Right ventricle myocardium inferior (tissue), 1 donor: ENCODE data around the gene CEMIP. TPM values are rescaled to one million over a fixed set of nuclear protein-coding genes. Genes with fewer than 3 reads are reported as not detected.
"Not testable (repeated sequence)": the region's sequence is repeated elsewhere in the genome, so short reads cannot be mapped to it uniquely, and the experiment has no call there.

Source experiments
- ATAC-seq: fragments of 200-7000 bp; cut with Tn5 transposase; one replicate; pipeline ENCODE4 v1.9.1; 2020; ENCODE audit warnings: mild to moderate bottlenecking, moderate library complexity
- DNase-seq: peaks from one replicate; pipeline ENCODE4 v3.0.0; 2021; ENCODE audit errors: missing footprints
- intact Hi-C: fragments of 100-400 bp; cut with DNase I; formaldehyde crosslinking; loops from one replicate; pipeline ENCODE4 v1.11.0; 2022
- total RNA-seq: library from RNA; stranded (reverse); fragmentation: NEBNext Ultra II Directional; extraction: Animal tissue kit (Norgen Biotek cat#: 25700); gene quantifications from one replicate; pipeline ENCODE4 v1.2.1, GENCODE V29; 2021
- donor health status: DM: no; HTN: yes; CAD: no; lungs with severe emphysema.

Gene CEMIP
- total RNA-seq, 1 donor from 2014 or later: 0.14 TPM

- DNase-seq (no peak), ATAC-seq (no peak)
- intact Hi-C loops: no loop called here
Measured at GRCh38 chr15:80951941-80952340, 172.8 kb downstream of the CEMIP start.

GRCh38 chr15:80953001-80953952 is 174.1 kb downstream of the CEMIP start:
- ATAC-seq (no peak), DNase-seq (no peak)
- intact Hi-C loops: no loop called here

- ATAC-seq (no peak), DNase-seq (no peak)
- intact Hi-C loops: no loop called here
Measured at GRCh38 chr15:80953953-80954778, 175.0 kb downstream of the CEMIP start.

GRCh38 chr15:80955571-80956452 is 176.6 kb downstream of the CEMIP start:
- ATAC-seq, intact Hi-C loops, DNase-seq: not testable (repeated sequence)

- DNase-seq: no peak
- intact Hi-C loops: no loop called here
- ATAC-seq: no peak
Measured at GRCh38 chr15:80957556-80957955, 178.4 kb downstream of the CEMIP start.

GRCh38 chr15:80957976-80958375 is 178.8 kb downstream of the CEMIP start:
- ATAC-seq (no peak), DNase-seq (no peak)
- intact Hi-C loops: no loop called here

GRCh38 chr15:80958818-80959495 is 179.8 kb downstream of the CEMIP start:
- DNase-seq: no peak
- intact Hi-C loops: no loop called here
- no peak for ATAC-seq

GRCh38 chr15:80965454-80965853 is 186.3 kb downstream of the CEMIP start:
- ATAC-seq, DNase-seq, intact Hi-C loops: not testable (repeated sequence)

GRCh38 chr15:80966431-80967197 is 187.4 kb downstream of the CEMIP start:
- ATAC-seq (no peak), DNase-seq (no peak)
- intact Hi-C loops: no loop called here

- DNase-seq: no peak
- no peak for ATAC-seq
Measured at GRCh38 chr15:80967451-80967850, 188.3 kb downstream of the CEMIP start.

GRCh38 chr15:80967991-80968510 is 188.9 kb downstream of the CEMIP start:
- intact Hi-C loops: loop anchor here (2.0 kb wide), 1 partner anchor 399 kb away; no protein-coding TSS in a partner anchor
- no peak for ATAC-seq
- DNase-seq: no peak

More at GRCh38 chr15:80967451-80967850, 188.3 kb downstream of the CEMIP start:
- intact Hi-C loops: no loop called here

- no peak for DNase-seq
- intact Hi-C loops: loop anchor here (2.0 kb wide), 1 partner anchor 401 kb away; no protein-coding TSS in a partner anchor
Measured at GRCh38 chr15:80969316-80969715, 190.1 kb downstream of the CEMIP start.

GRCh38 chr15:80970018-80970657 is 191.0 kb downstream of the CEMIP start:
- ATAC-seq: peak; percentile 63
- intact Hi-C loops: loop anchor here (1.0 to 2.0 kb wide), 2 partner anchors 191 to 513 kb away; partner anchors contain the start of gene CEMIP
- no peak for DNase-seq

More at GRCh38 chr15:80969316-80969715, 190.1 kb downstream of the CEMIP start:
- ATAC-seq: no peak

GRCh38 chr15:80970658-80971057 is 191.5 kb downstream of the CEMIP start:
- no peak for ATAC-seq
- intact Hi-C loops: loop anchor here (1.0 to 2.0 kb wide), 2 partner anchors 191 to 514 kb away; partner anchors contain the start of gene CEMIP

GRCh38 chr15:80971143-80971542 is 192.0 kb downstream of the CEMIP start:
- intact Hi-C loops: loop anchor here (2.0 kb wide), 1 partner anchor 514 kb away; no protein-coding TSS in a partner anchor
- ATAC-seq (no peak), DNase-seq (no peak)

More at GRCh38 chr15:80970658-80971057, 191.5 kb downstream of the CEMIP start:
- DNase-seq: no peak

GRCh38 chr15:80972276-80972675 is 193.1 kb downstream of the CEMIP start:
- intact Hi-C loops: no loop called here
- DNase-seq (no peak), ATAC-seq (no peak)
